ENCODE results near the gene AOPEP. TPM values are rescaled to one million over a fixed set of nuclear protein-coding genes. Genes with fewer than 3 reads are reported as not detected.
"Not testable (repeated sequence)": the region's sequence is repeated elsewhere in the genome, so short reads cannot be mapped to it uniquely, and the experiment has no call there.

The AOPEP gene
- total RNA-seq, 1 donor from 2014 or later = 24.8 TPM

DNA sequence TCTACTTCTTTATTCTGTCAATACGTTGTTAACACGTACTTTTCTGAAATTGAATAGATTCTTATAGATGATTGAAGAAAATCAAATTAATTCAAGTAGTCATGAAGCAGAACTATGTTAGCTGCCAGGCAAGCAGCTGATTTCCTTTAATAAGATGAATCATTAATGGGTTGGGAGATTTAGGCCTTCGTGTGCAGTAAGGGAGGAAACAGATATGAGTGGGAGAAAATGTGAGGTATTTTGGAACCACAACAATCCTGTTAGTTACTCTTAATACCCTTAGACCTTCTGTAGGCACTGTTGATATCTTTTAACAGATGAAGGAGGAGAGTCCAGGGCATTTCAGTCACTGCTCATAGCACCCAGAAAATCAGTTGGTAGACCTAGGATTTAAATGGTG, 121.0 kb downstream of the AOPEP start:
- Mint-ChIP-seq H3K36me3 (ENCODE audit: low read depth) (peaks cover 5% of the 10 kb centered on the region), H3K4me1 (no peaks in the 10 kb centered on the region), H3K9me3 (peaks cover 3% of the 10 kb centered on the region), H3K4me3 (no peak overlapping the region), H3K27me3 (ENCODE audit: low read depth) (no peaks in the 10 kb centered on the region), H3K27ac (ENCODE audit: unreplicated experiment) (no peak overlapping the region)
- no peak for TF ChIP-seq CTCF (conservative IDR thresholded peaks at IDR 0.05)
- no peak for DNase-seq (ENCODE audit: low read depth, low spot score)

- H3K27me3 Mint-ChIP-seq (ENCODE audit: low read depth); H3K36me3 Mint-ChIP-seq (ENCODE audit: low read depth); H3K27ac Mint-ChIP-seq (ENCODE audit: unreplicated experiment); H3K9me3 Mint-ChIP-seq; DNase-seq (ENCODE audit: low read depth, low spot score); H3K4me3 Mint-ChIP-seq; H3K4me1 Mint-ChIP-seq: not testable (repeated sequence)
Measured at GRCh38 chr9:94848791-94849190, 122.3 kb downstream of the AOPEP start.

GRCh38 chr9:94850540-94851434, 124.3 kb downstream of the AOPEP start:
- H3K9me3 Mint-ChIP-seq = peaks cover 3% of the 10 kb centered on the region
- no peak for TF ChIP-seq CTCF (conservative IDR thresholded peaks at IDR 0.05)
- no peaks in the 10 kb centered on the region for H3K27me3 Mint-ChIP-seq (ENCODE audit: low read depth)
- no peak overlapping the region for H3K27ac Mint-ChIP-seq (ENCODE audit: unreplicated experiment)
- no peak overlapping the region for H3K4me3 Mint-ChIP-seq
- no peak for DNase-seq (ENCODE audit: low read depth, low spot score)
- H3K4me1 Mint-ChIP-seq = peaks cover 8% of the 10 kb centered on the region
- H3K36me3 Mint-ChIP-seq (ENCODE audit: low read depth) = peaks cover 2% of the 10 kb centered on the region

- Mint-ChIP-seq H3K4me3 (no peak overlapping the region), H3K9me3 (no peaks in the 10 kb centered on the region), H3K4me1 (peaks cover 8% of the 10 kb centered on the region), H3K36me3 (ENCODE audit: low read depth) (peaks cover 2% of the 10 kb centered on the region), H3K27ac (ENCODE audit: unreplicated experiment) (no peak overlapping the region), H3K27me3 (ENCODE audit: low read depth) (no peaks in the 10 kb centered on the region)
- no peak for TF ChIP-seq CTCF (conservative IDR thresholded peaks at IDR 0.05)
- DNase-seq (ENCODE audit: low read depth, low spot score) = no peak
Measured at GRCh38 chr9:94851467-94851866, 125.0 kb downstream of the AOPEP start.

- no peak for TF ChIP-seq CTCF (conservative IDR thresholded peaks at IDR 0.05)
- Mint-ChIP-seq H3K4me1 (peaks cover 8% of the 10 kb centered on the region), H3K36me3 (ENCODE audit: low read depth) (no peaks in the 10 kb centered on the region), H3K9me3 (no peaks in the 10 kb centered on the region), H3K27me3 (ENCODE audit: low read depth) (no peaks in the 10 kb centered on the region), H3K4me3 (no peak overlapping the region), H3K27ac (ENCODE audit: unreplicated experiment) (no peak overlapping the region)
- DNase-seq (ENCODE audit: low read depth, low spot score) = no peak
Measured at GRCh38 chr9:94851892-94852291, 125.4 kb downstream of the AOPEP start.

DNA sequence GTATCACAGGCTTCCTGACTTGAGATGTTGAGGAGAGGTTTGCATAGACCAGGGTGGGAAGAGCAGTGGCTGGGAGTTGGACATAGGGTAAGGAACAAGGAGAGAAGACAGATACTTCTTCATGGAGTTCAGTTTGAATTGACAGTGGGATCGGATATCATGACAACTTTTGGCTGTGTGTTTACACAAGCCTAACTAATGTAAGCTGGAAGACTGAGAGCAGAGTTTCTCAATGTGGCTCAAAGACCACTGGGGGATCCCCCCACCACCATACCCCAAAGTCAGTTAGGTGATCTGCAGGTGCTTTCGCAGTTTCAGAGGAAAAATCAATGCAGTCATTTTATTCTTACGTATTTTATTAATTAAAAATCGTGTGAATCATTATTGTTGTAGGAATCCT, 125.9 kb downstream of the AOPEP start:
- no peaks in the 10 kb centered on the region for H3K9me3 Mint-ChIP-seq
- H3K27ac Mint-ChIP-seq (ENCODE audit: unreplicated experiment) = no peak overlapping the region
- no peak overlapping the region for H3K4me3 Mint-ChIP-seq
- no peak for TF ChIP-seq CTCF (conservative IDR thresholded peaks at IDR 0.05)
- no peaks in the 10 kb centered on the region for H3K36me3 Mint-ChIP-seq (ENCODE audit: low read depth)
- peaks cover 8% of the 10 kb centered on the region for H3K4me1 Mint-ChIP-seq
- no peaks in the 10 kb centered on the region for H3K27me3 Mint-ChIP-seq (ENCODE audit: low read depth)
- DNase-seq (ENCODE audit: low read depth, low spot score) = no peak
